ENCODE measurements around the gene MMP20. TPM values are rescaled to one million over a fixed set of nuclear protein-coding genes. Genes with fewer than 3 reads are reported as not detected.

Gene MMP20
- total and polyA plus RNA-seq, 2 donors (not counting 1 experiment from before 2014, with no cell fraction given): not detected

- H4K20me1 ChIP-seq (ENCODE audit: control insufficient read depth, insufficient read depth, low read length, poor library complexity, severe bottlenecking): no peaks in the 10 kb centered on the region
- no peak for DNase-seq
- H3K27ac ChIP-seq (ENCODE audit: low read length in 2 of 2): no peak overlapping the region
- no peak overlapping the region for H3K4me2 ChIP-seq (replicated peaks; ENCODE audit: low read depth, low read length, poor library complexity, severe bottlenecking)
- Mint-ChIP-seq H3K4me1 (peaks cover 12% of the 10 kb centered on the region), H3K9me3 (ENCODE audit: insufficient read depth) (no peaks in the 10 kb centered on the region), H3K27me3 (no peaks in the 10 kb centered on the region), H3K27ac (no peak overlapping the region), H3K4me3 (no peak overlapping the region)
- no peaks in the 10 kb centered on the region for H3K27me3 ChIP-seq (replicated peaks in 1 of 4; ENCODE audit: control extremely low read depth in 1 of 4, control insufficient read depth in 3 of 4, insufficient read depth in 4 of 4, low read length in 3 of 4)
- ChIA-PET POLR2A (no interaction called here), CTCF (interaction anchor here (0.8 kb wide), 1 partner anchor 14 kb away, joined by 3 read pairs; no protein-coding TSS in a partner anchor)
- no peak overlapping the region for H3K9ac ChIP-seq (ENCODE audit: low read length)
- 60% methylated on average over 1 of the region's 1 CpG for WGBS (ENCODE audit: insufficient coverage)
- H3K9me3 ChIP-seq (ENCODE audit: control extremely low read depth in 1 of 3, control insufficient read depth in 2 of 3, insufficient read depth in 1 of 3, low read length in 2 of 3): no peaks in the 10 kb centered on the region
- H3K79me2 ChIP-seq (ENCODE audit: control insufficient read depth, insufficient read depth, low read length): no peaks in the 10 kb centered on the region
- intact Hi-C loops (cut with micrococcal nuclease): no loop called here
- ATAC-seq (ENCODE audit: low read depth): no peak
- no peaks in the 10 kb centered on the region for H3K4me1 ChIP-seq (ENCODE audit: control insufficient read depth in 2 of 2, insufficient read depth in 2 of 2, low read length in 2 of 2)
- H3K36me3 ChIP-seq (replicated peaks in 1 of 2; ENCODE audit: control extremely low read depth in 1 of 2, control insufficient read depth in 1 of 2, extremely low read depth in 1 of 2, insufficient read depth in 2 of 2, low read length in 1 of 2): no peaks in the 10 kb centered on the region
- H3K4me3 ChIP-seq (ENCODE audit: control extremely low read depth in 1 of 5, extremely low read depth in 1 of 5, insufficient read depth in 1 of 5, low read depth in 2 of 5, low read length in 4 of 5): no peak overlapping the region
- TF ChIP-seq, protein P1, sequence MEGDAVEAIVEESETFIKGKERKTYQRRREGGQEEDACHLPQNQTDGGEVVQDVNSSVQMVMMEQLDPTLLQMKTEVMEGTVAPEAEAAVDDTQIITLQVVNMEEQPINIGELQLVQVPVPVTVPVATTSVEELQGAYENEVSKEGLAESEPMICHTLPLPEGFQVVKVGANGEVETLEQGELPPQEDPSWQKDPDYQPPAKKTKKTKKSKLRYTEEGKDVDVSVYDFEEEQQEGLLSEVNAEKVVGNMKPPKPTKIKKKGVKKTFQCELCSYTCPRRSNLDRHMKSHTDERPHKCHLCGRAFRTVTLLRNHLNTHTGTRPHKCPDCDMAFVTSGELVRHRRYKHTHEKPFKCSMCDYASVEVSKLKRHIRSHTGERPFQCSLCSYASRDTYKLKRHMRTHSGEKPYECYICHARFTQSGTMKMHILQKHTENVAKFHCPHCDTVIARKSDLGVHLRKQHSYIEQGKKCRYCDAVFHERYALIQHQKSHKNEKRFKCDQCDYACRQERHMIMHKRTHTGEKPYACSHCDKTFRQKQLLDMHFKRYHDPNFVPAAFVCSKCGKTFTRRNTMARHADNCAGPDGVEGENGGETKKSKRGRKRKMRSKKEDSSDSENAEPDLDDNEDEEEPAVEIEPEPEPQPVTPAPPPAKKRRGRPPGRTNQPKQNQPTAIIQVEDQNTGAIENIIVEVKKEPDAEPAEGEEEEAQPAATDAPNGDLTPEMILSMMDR (IDR thresholded peaks at IDR 0.05): no peak
- TF ChIP-seq EZH2 (IDR thresholded peaks at IDR 0.05; ENCODE audit: borderline replicate concordance, insufficient read depth, low read depth, low read length, poor library complexity, severe bottlenecking): no peak
- no peak overlapping the region for H2AFZ ChIP-seq (ENCODE audit: insufficient read depth, low read depth, low read length, poor library complexity, severe bottlenecking)
These were observed 26.9 kb downstream of the MMP20 start for GRCh38 chr11:102598272-102598671.

DNA sequence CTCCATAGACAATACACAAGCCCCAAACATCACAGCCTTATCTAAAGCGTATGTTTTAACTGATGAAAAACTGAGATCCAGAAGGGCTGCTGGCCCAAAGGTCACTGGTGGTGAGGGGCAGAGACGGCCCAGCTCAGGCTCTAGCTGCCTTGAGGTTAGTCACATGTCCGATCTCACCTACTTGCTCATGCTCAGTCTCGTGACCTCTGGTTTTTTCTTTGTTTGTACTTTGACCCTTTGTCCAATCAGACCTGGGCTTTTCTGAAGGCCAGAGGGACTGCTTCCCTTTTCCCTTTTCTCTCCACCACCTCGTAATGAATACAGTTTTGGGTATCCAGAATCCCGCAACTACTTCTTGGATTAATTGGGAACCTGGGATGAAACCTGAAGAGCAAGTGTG is 28.6 kb downstream of the MMP20 start:
- Mint-ChIP-seq H3K27me3 (no peaks in the 10 kb centered on the region), H3K4me1 (peaks cover 17% of the 10 kb centered on the region), H3K4me3 (no peak overlapping the region), H3K27ac (no peak overlapping the region), H3K9me3 (ENCODE audit: insufficient read depth) (no peaks in the 10 kb centered on the region)
- intact Hi-C loops (cut with micrococcal nuclease): no loop called here
- Histone ChIP-seq H3K36me3 (replicated peaks in 1 of 2; ENCODE audit: control extremely low read depth in 1 of 2, control insufficient read depth in 1 of 2, extremely low read depth in 1 of 2, insufficient read depth in 2 of 2, low read length in 1 of 2) (no peaks in the 10 kb centered on the region), H3K4me3 (ENCODE audit: control extremely low read depth in 1 of 5, extremely low read depth in 1 of 5, insufficient read depth in 1 of 5, low read depth in 2 of 5, low read length in 4 of 5) (no peak overlapping the region), H3K79me2 (ENCODE audit: control insufficient read depth, insufficient read depth, low read length) (no peaks in the 10 kb centered on the region), H3K9me3 (ENCODE audit: control extremely low read depth in 1 of 3, control insufficient read depth in 2 of 3, insufficient read depth in 1 of 3, low read length in 2 of 3) (no peaks in the 10 kb centered on the region), H2AFZ (ENCODE audit: insufficient read depth, low read depth, low read length, poor library complexity, severe bottlenecking) (no peak overlapping the region), H3K27ac (ENCODE audit: low read length in 2 of 2) (no peak overlapping the region), H3K27me3 (replicated peaks in 1 of 4; ENCODE audit: control extremely low read depth in 1 of 4, control insufficient read depth in 3 of 4, insufficient read depth in 4 of 4, low read length in 3 of 4) (no peaks in the 10 kb centered on the region), H3K4me1 (ENCODE audit: control insufficient read depth in 2 of 2, insufficient read depth in 2 of 2, low read length in 2 of 2) (peaks cover 2% of the 10 kb centered on the region in 2 donors), H3K9ac (ENCODE audit: low read length) (no peak overlapping the region), H4K20me1 (ENCODE audit: control insufficient read depth, insufficient read depth, low read length, poor library complexity, severe bottlenecking) (no peaks in the 10 kb centered on the region), H3K4me2 (replicated peaks; ENCODE audit: low read depth, low read length, poor library complexity, severe bottlenecking) (no peak overlapping the region)
- no peak for TF ChIP-seq EZH2 (IDR thresholded peaks at IDR 0.05; ENCODE audit: borderline replicate concordance, insufficient read depth, low read depth, low read length, poor library complexity, severe bottlenecking)
- TF ChIP-seq, protein P1 (IDR thresholded peaks at IDR 0.05): no peak
- no peak for DNase-seq
- no peak for ATAC-seq (ENCODE audit: low read depth)
- POLR2A ChIA-PET: no interaction called here
- CTCF ChIA-PET: interaction anchor here (1.1 kb wide), 1 partner anchor 17 kb away, joined by 3 read pairs; no protein-coding TSS in a partner anchor
- 88% methylated on average over 4 of the region's 6 CpGs for WGBS (ENCODE audit: insufficient coverage)
